IPS-11a (cell line): ENCODE measurements around the gene PPP4R2.
"Not testable (repeated sequence)": the region's sequence is repeated elsewhere in the genome, so short reads cannot be mapped to it uniquely, and the experiment has no call there.

Source experiments
- H3K4me3 ChIP-seq: one replicate; pipeline ENCODE4 v1.5.1; 2013; ENCODE audit warnings: low read depth, low read length, control low read depth

PPP4R2 gene

GRCh38 chr3:73021301-73021835 lies 24.8 kb downstream of the PPP4R2 start:
- no peak overlapping the region for H3K4me3 ChIP-seq

GRCh38 chr3:73024836-73025235 lies 28.2 kb downstream of the PPP4R2 start:
- no peak overlapping the region for H3K4me3 ChIP-seq

- no peak overlapping the region for H3K4me3 ChIP-seq
These were observed 29.6 kb downstream of the PPP4R2 start for GRCh38 chr3:73026111-73026759.

- H3K4me3 ChIP-seq = no peak overlapping the region
These were observed 30.1 kb downstream of the PPP4R2 start for GRCh38 chr3:73026760-73027113.

- H3K4me3 ChIP-seq = no peak overlapping the region
These were observed 32.2 kb downstream of the PPP4R2 start for GRCh38 chr3:73028803-73029202.

- no peak overlapping the region for H3K4me3 ChIP-seq
These were observed 32.7 kb downstream of the PPP4R2 start for GRCh38 chr3:73029321-73029796.

GRCh38 chr3:73030073-73030597 lies 33.5 kb downstream of the PPP4R2 start:
- H3K4me3 ChIP-seq = no peak overlapping the region

- H3K4me3 ChIP-seq = no peak overlapping the region
These were observed 35.0 kb downstream of the PPP4R2 start for GRCh38 chr3:73031573-73032103.

GRCh38 chr3:73036694-73037591 lies 40.3 kb downstream of the PPP4R2 start:
- no peak overlapping the region for H3K4me3 ChIP-seq

- H3K4me3 ChIP-seq = no peak overlapping the region
These were observed 44.9 kb downstream of the PPP4R2 start for GRCh38 chr3:73041537-73041936.

GRCh38 chr3:73043414-73043813 lies 46.8 kb downstream of the PPP4R2 start:
- no peak overlapping the region for H3K4me3 ChIP-seq

GRCh38 chr3:73045391-73045790 lies 48.8 kb downstream of the PPP4R2 start:
- no peak overlapping the region for H3K4me3 ChIP-seq

- H3K4me3 ChIP-seq = no peak overlapping the region
These were observed 49.6 kb downstream of the PPP4R2 start for GRCh38 chr3:73046195-73046594.

- H3K4me3 ChIP-seq = no peak overlapping the region
These were observed 52.7 kb downstream of the PPP4R2 start for GRCh38 chr3:73049319-73049718.

GRCh38 chr3:73052857-73053256 lies 56.2 kb downstream of the PPP4R2 start:
- H3K4me3 ChIP-seq = no peak overlapping the region

GRCh38 chr3:73055583-73055982 lies 59.0 kb downstream of the PPP4R2 start:
- no peak overlapping the region for H3K4me3 ChIP-seq

GRCh38 chr3:73056014-73056844 lies 59.6 kb downstream of the PPP4R2 start:
- no peak overlapping the region for H3K4me3 ChIP-seq

GRCh38 chr3:73056845-73057150 lies 60.2 kb downstream of the PPP4R2 start:
- no peak overlapping the region for H3K4me3 ChIP-seq

- H3K4me3 ChIP-seq = no peak overlapping the region
These were observed 63.7 kb downstream of the PPP4R2 start for GRCh38 chr3:73060302-73060723.

- no peak within 1 kb of the TSS for H3K4me3 ChIP-seq
These were observed 64.8 kb downstream of the PPP4R2 start, which contains the start of gene EBLN2 for GRCh38 chr3:73061416-73061815. Gene EBLN2, plus strand, starts transcription at chr3:73061659. Its CDS starts 423 bp downstream, at chr3:73062082.

GRCh38 chr3:73066243-73066642 lies 69.6 kb downstream of the PPP4R2 start:
- H3K4me3 ChIP-seq = not testable (repeated sequence)
